ENCODE measurements around the gene PPP1R9A.

The PPP1R9A gene

GRCh38 chr7:95323410-95324129, 416.2 kb downstream of the PPP1R9A start:
- DNase-seq, result no peak

GRCh38 chr7:95324431-95324830, 417.0 kb downstream of the PPP1R9A start, which contains the start of gene PON1:
Gene PON1 (minus strand): TSS chr7:95324532. CDS start chr7:95324475, 57 bp downstream.
- DNase-seq, result no peak

- DNase-seq, result no peak
These were observed 420.0 kb downstream of the PPP1R9A start for GRCh38 chr7:95327356-95327755.

GRCh38 chr7:95330204-95330960, 423.0 kb downstream of the PPP1R9A start:
- no peak for DNase-seq

- DNase-seq, result no peak
These were observed 423.6 kb downstream of the PPP1R9A start for GRCh38 chr7:95330961-95331337.

- DNase-seq, result no peak
These were observed 427.1 kb downstream of the PPP1R9A start for GRCh38 chr7:95334447-95334846.

- no peak for DNase-seq
These were observed 427.7 kb downstream of the PPP1R9A start for GRCh38 chr7:95335093-95335492.

- no peak for DNase-seq
These were observed 431.4 kb downstream of the PPP1R9A start for GRCh38 chr7:95338832-95339231.

GRCh38 chr7:95340491-95340890, 433.1 kb downstream of the PPP1R9A start:
- DNase-seq, result no peak

- DNase-seq, result no peak
These were observed 434.6 kb downstream of the PPP1R9A start for GRCh38 chr7:95342029-95342428.

- DNase-seq, result no peak
These were observed 435.4 kb downstream of the PPP1R9A start for GRCh38 chr7:95342642-95343307.
